ENCODE measurements around the gene RER1.

The RER1 gene

DNA sequence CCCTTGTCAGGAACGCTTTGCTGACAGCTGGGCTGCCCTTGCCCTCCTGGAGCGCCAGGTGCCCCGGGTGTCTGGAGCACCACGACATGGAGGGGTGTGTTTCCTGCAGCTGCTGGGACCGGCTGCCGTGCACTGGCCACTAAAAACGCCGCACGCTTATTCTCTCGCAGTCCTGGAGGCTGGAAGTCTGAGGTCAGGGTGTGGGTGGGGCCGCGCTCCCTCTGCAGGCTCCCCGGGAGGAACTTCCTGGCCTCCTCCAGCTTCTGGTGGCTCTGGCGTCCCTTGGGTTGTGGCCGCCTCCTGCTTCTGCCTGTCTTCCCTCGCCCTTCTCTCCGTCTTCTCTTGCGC lies 56.4 kb downstream of the RER1 start:
- no peak for DNase-seq

GRCh38 chr1:2449636-2450454 lies 58.2 kb downstream of the RER1 start:
- DNase-seq: no peak

GRCh38 chr1:2451741-2452140 lies 60.1 kb downstream of the RER1 start:
- DNase-seq: no peak

DNA sequence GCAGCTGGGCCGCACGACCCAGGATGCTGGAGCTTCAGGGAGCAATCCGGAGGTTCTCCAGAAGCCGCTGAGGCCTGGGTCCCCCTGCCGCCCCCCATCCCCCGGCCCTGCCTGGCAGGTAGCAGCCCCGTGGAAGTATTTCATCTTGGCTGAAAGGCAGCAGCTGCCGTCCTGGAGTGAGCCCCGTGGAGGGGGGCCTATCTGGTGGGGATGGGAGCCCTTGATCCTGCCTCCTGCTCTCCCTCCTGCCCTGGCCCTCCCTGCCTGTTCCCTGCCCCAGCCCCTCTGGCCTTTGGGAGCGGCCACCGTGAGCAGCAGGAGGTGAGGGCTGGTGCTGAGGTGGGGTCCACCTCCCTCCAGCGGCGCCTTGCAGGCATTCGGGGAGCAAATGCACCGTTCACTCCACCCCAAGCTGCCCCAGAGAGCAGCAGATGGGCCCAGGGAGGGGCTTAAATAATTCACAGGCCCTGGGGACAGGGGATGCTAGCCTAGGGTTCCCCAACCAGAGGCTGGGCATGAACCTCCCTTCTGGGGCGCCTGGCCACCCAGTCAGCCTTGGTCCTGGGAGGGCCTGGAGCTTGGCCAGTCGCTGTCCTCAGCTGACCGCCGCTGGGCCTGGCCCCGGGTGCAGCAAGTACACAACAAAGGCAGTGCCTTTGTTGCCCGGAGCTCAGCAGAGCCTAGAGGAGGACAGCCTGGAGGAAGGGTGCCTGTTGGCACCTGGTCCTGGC lies 60.7 kb downstream of the RER1 start:
- no peak for DNase-seq

DNA sequence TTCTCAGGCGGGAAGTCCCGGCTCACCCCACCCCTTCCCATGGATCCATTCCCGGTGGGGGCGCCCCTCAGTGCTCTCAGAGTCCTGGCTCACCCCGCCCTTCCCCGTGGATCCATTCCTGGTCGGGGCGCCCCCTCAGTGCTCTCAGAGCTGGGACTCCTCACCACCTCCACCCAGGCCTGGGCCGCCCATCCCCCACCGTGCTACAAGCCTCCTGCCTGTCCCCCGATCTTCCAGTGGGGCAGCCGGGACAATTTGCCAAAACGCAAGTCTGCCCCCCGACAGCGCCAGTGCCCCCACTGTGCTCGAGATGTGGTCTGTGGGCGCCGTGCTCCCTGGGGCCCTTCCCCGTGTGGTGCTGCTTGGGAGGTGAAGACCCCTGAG lies 61.3 kb downstream of the RER1 start:
- no peak for DNase-seq

- no peak for DNase-seq
Measured at GRCh38 chr1:2454227-2454626, 62.6 kb downstream of the RER1 start.

All from inflammatory macrophage treated with lipopolysaccharide for 4 hours (primary cell).